ENCODE measurements around the gene PRPSAP1. TPM values are rescaled to one million over a fixed set of nuclear protein-coding genes. Genes with fewer than 3 reads are reported as not detected.

PRPSAP1 gene
- 10 to 100 TPM; 45.3 to 63.0 (median 61.4) TPM for total RNA-seq
- long read RNA-seq, donor 1, transcript PRPSAP1-206 (10 exons, 3,660 nt), result major isoform, 61 of 82 reads
- long read RNA-seq, donor 1, partial matches to known transcripts, result 7 of 82 reads
- long read RNA-seq, donor 1, other reads (novel, unspliced or antisense), result 13 of 82 reads
- long read RNA-seq, donor 2, transcript PRPSAP1-206 (10 exons, 3,660 nt), result major isoform, 26 of 34 reads
- long read RNA-seq, donor 2, partial matches to known transcripts, result 2 of 34 reads
- long read RNA-seq, donor 2, other reads (novel, unspliced or antisense), result 6 of 34 reads

GRCh38 chr17:76353599-76354316, at the start of gene PRPSAP1:
PRPSAP1 (minus strand) TSS chr17:76353916; CDS start chr17:76353703, 213 bp downstream.
- intact Hi-C loops (cut with DNase I, micrococcal nuclease), result no loop called here
- Histone ChIP-seq H3K4me1 (ENCODE audit: low read depth) (peaks cover 17% of the 10 kb centered on the region), H3K36me3 (ENCODE audit: low read depth) (no peaks in the 10 kb centered on the region), H3K9me3 (no peaks in the 10 kb centered on the region), H3K4me3 (peak within 1 kb of the TSS; percentile 90)
- ATAC-seq (peak; percentile 97), DNase-seq (peak; percentile 89 to 91 (median 90))
- TF ChIP-seq CTCF (IDR thresholded peaks at IDR 0.05), result peak; percentile 46

GRCh38 chr17:76402711-76403110, 49.0 kb upstream of the PRPSAP1 start:
- intact Hi-C loops (cut with DNase I, micrococcal nuclease), result no loop called here
- Histone ChIP-seq H3K4me1 (ENCODE audit: low read depth) (peaks cover 2% of the 10 kb centered on the region), H3K4me3 (no peak overlapping the region), H3K36me3 (ENCODE audit: low read depth) (no peaks in the 10 kb centered on the region), H3K9me3 (no peaks in the 10 kb centered on the region)
- TF ChIP-seq CTCF (IDR thresholded peaks at IDR 0.05), result no peak
- no peak for ATAC-seq
- DNase-seq, result peak in 1 of 3 donors; percentile 15

GRCh38 chr17:76399175-76400172, 45.8 kb upstream of the PRPSAP1 start:
- Histone ChIP-seq H3K36me3 (ENCODE audit: low read depth) (no peaks in the 10 kb centered on the region), H3K4me3 (no peak overlapping the region), H3K4me1 (ENCODE audit: low read depth) (no peaks in the 10 kb centered on the region), H3K9me3 (no peaks in the 10 kb centered on the region)
- no peak for TF ChIP-seq CTCF (IDR thresholded peaks at IDR 0.05)
- DNase-seq (no peak), ATAC-seq (no peak)
- intact Hi-C loops (cut with DNase I, micrococcal nuclease), result loop anchor here (5.0 kb wide), 2 partner anchors 92 to 97 kb away; partner anchors contain the start of gene QRICH2 (in 1 of the 2)

- H3K4me1 ChIP-seq (ENCODE audit: low read depth), result no peaks in the 10 kb centered on the region
- DNase-seq (no peak), ATAC-seq (peak; percentile 29)
- no peak for TF ChIP-seq CTCF (IDR thresholded peaks at IDR 0.05)
- intact Hi-C loops (cut with DNase I, micrococcal nuclease), result loop anchor here (5.0 kb wide), 2 partner anchors 91 to 96 kb away; partner anchors contain the start of gene QRICH2 (in 1 of the 2)
- no peak overlapping the region for H3K4me3 ChIP-seq
- no peaks in the 10 kb centered on the region for H3K9me3 ChIP-seq
- no peaks in the 10 kb centered on the region for H3K36me3 ChIP-seq (ENCODE audit: low read depth)
Measured at GRCh38 chr17:76398523-76399174, 44.9 kb upstream of the PRPSAP1 start.
